HepG2 (cell line): ENCODE measurements around the gene UQCRHL. TPM values are rescaled to one million over a fixed set of nuclear protein-coding genes. Genes with fewer than 3 reads are reported as not detected.

ENCODE experiments used
- AGO2 ChIP-seq: fragments of 200-400 bp; formaldehyde crosslinking; optimal IDR thresholded peaks from 2 replicates; pipeline ENCODE3; 2017; ENCODE audit warnings: mild to moderate bottlenecking, low read depth, low read length, moderate library complexity
- CREM ChIP-seq, 2 experiments: sonication (generic) in 1 of 2; formaldehyde crosslinking in 1 of 2; IDR thresholded peaks; 2 replicates each; pipeline versions ENCODE4 v1.4.0 to v1.6.1; 2016 to 2020; ENCODE audit warnings: antibody characterized with exemption in 1 of 2, mild to moderate bottlenecking in 1 of 2, missing genetic modification reagents in 1 of 2
- MAFG ChIP-seq: sonication (generic); formaldehyde crosslinking; IDR thresholded peaks from 2 replicates; pipeline ENCODE4 v1.5.1; 2020; ENCODE audit warnings: mild to moderate bottlenecking, missing genetic modification reagents
- TAF1 ChIP-seq: sonication (generic); formaldehyde crosslinking; IDR thresholded peaks from 2 replicates; pipeline ENCODE4 v1.4.0; 2020; ENCODE audit warnings: missing genetic modification reagents
- TEAD2 ChIP-seq: sonication (generic); formaldehyde crosslinking; IDR thresholded peaks from 2 replicates; pipeline ENCODE4 v1.9.0; 2021; ENCODE audit warnings: missing genetic modification reagents
- ZBTB42 ChIP-seq: sonication (generic); formaldehyde crosslinking; IDR thresholded peaks from 2 replicates; pipeline ENCODE4 v1.5.0; 2020; ENCODE audit warnings: mild to moderate bottlenecking, missing genetic modification reagents
- ZKSCAN1 ChIP-seq: fragments of 150-350 bp; IDR thresholded peaks from 2 replicates; pipeline ENCODE4 v1.6.1; 2014; ENCODE audit warnings: low read length
- ZMYM2 ChIP-seq: sonication (generic); formaldehyde crosslinking; IDR thresholded peaks from 2 replicates; pipeline ENCODE4 v1.8.0; 2022; ENCODE audit warnings: mild to moderate bottlenecking, missing genetic modification reagents
- ZMYM4 ChIP-seq: sonication (generic); formaldehyde crosslinking; IDR thresholded peaks from 2 replicates; pipeline ENCODE4 v1.8.1; 2023; ENCODE audit warnings: mild to moderate bottlenecking, missing genetic modification reagents
- ZNF207 ChIP-seq: fragments of 450-650 bp; IDR thresholded peaks from 2 replicates; pipeline ENCODE4 v1.6.1; 2016; ENCODE audit warnings: antibody characterized with exemption, borderline replicate concordance
- ZNF501 ChIP-seq: sonication (generic); formaldehyde crosslinking; IDR thresholded peaks from 2 replicates; pipeline ENCODE4 v1.5.1; 2020; ENCODE audit warnings: mild to moderate bottlenecking, moderate library complexity, missing genetic modification reagents
- ZNF724P ChIP-seq: sonication (generic); formaldehyde crosslinking; IDR thresholded peaks from 2 replicates; pipeline ENCODE4 v1.8.0; 2022; ENCODE audit warnings: missing genetic modification reagents, borderline replicate concordance
- polyA plus RNA-seq, 8 experiments: library from polyadenylated mRNA; depleted of rRNA in 3 of 8; stranded (reverse) in 7 of 8; unstranded in 1 of 8; fragments of >200 nt; fragmentation: Illumina TruSeq in 4 of 8; extraction: Trizol in 4 of 8; gene quantifications; 2 replicates each; pipeline versions ENCODE4 v1.2.1 to v1.2.3, GENCODE V29; 2011 to 2016; ENCODE audit warnings: low read depth in 4 of 8, missing spikeins in 1 of 8, mixed read lengths in 1 of 8; ENCODE audit not compliant: insufficient read depth in 1 of 8
- total RNA-seq, 5 experiments: library from RNA; depleted of rRNA; stranded (reverse); fragments of >200 nt; fragmentation: Illumina TruSeq; extraction: Trizol; gene quantifications; 2 replicates each; pipeline ENCODE4 v1.2.3, GENCODE V29; 2016; ENCODE audit warnings: low read depth in 1 of 5
- TF ChIP-seq, protein P1 (sequence below), 2 experiments: sonication (generic) in 1 of 2; formaldehyde crosslinking in 1 of 2; IDR thresholded peaks; 2 replicates each; pipeline versions ENCODE4 v1.6.1 to v1.9.0; 2014 to 2022; ENCODE audit warnings: antibody characterized with exemption in 1 of 2, borderline replicate concordance in 1 of 2, inconsistent platforms in 1 of 2, low read depth in 1 of 2, missing genetic modification reagents in 1 of 2
- TF ChIP-seq, protein P2 (sequence below): sonication (generic); formaldehyde crosslinking; IDR thresholded peaks from 2 replicates; pipeline ENCODE4 v1.4.0; 2020; ENCODE audit warnings: mild to moderate bottlenecking, missing genetic modification reagents
- TF ChIP-seq, protein P3 (sequence below): sonication (generic); formaldehyde crosslinking; IDR thresholded peaks from 2 replicates; pipeline ENCODE4 v1.8.1; 2022; ENCODE audit warnings: mild to moderate bottlenecking, missing genetic modification reagents
- TF ChIP-seq, protein P4 (sequence below): sonication (generic); formaldehyde crosslinking; IDR thresholded peaks from 2 replicates; pipeline ENCODE4 v1.5.0; 2020; ENCODE audit warnings: missing genetic modification reagents, mild to moderate bottlenecking, borderline replicate concordance
- TF ChIP-seq, protein P5 (sequence below): sonication (generic); formaldehyde crosslinking; IDR thresholded peaks from 2 replicates; pipeline ENCODE4 v1.4.0; 2020; ENCODE audit warnings: missing genetic modification reagents

The UQCRHL gene
- total and polyA plus RNA-seq, 2 of the 13 experiments (the other 11 are each of a cell fraction or from before 2014, with no cell fraction given), result 1.8 to 2.3 TPM

DNA sequence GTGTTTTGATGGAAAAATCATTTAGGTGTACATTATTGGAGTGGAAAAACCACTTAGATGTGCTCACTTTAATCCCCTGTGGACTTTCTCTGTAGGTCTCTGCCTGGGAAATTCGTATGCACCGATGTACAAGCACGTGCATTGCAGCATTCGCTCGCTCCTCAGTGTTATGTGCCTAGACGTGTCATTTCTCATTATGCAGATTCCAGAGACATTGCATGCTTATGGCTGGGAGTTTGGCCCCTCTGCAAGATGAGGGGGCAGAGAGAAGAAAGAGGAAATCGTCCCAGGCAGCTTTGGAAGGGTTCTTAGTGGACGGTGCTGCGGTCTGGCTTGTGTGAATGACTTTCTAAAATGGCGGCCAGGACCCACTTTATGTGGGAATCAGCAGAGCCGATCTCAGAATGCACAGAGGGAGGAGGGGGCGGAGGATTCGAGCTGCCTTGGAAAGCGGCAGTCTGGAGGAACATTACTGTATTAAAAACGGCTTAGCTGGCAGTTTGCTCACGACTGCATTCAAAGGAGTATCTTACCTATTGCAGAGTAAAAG, 42.4 kb upstream of the UQCRHL start (continued):
- TF ChIP-seq, protein P1, sequence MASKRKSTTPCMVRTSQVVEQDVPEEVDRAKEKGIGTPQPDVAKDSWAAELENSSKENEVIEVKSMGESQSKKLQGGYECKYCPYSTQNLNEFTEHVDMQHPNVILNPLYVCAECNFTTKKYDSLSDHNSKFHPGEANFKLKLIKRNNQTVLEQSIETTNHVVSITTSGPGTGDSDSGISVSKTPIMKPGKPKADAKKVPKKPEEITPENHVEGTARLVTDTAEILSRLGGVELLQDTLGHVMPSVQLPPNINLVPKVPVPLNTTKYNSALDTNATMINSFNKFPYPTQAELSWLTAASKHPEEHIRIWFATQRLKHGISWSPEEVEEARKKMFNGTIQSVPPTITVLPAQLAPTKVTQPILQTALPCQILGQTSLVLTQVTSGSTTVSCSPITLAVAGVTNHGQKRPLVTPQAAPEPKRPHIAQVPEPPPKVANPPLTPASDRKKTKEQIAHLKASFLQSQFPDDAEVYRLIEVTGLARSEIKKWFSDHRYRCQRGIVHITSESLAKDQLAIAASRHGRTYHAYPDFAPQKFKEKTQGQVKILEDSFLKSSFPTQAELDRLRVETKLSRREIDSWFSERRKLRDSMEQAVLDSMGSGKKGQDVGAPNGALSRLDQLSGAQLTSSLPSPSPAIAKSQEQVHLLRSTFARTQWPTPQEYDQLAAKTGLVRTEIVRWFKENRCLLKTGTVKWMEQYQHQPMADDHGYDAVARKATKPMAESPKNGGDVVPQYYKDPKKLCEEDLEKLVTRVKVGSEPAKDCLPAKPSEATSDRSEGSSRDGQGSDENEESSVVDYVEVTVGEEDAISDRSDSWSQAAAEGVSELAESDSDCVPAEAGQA (IDR thresholded peaks at IDR 0.05; ENCODE audit: low read depth), result peak; percentile 42; the same call in 1 of the 2 replicates
- TF ChIP-seq, protein P1 (CRISPR knock-in tag; IDR thresholded peaks at IDR 0.05; ENCODE audit: borderline replicate concordance), result no peak
- no peak for TF ChIP-seq ZKSCAN1
- no peak for TF ChIP-seq ZMYM2 (CRISPR knock-in tag)
- TF ChIP-seq, protein P2, sequence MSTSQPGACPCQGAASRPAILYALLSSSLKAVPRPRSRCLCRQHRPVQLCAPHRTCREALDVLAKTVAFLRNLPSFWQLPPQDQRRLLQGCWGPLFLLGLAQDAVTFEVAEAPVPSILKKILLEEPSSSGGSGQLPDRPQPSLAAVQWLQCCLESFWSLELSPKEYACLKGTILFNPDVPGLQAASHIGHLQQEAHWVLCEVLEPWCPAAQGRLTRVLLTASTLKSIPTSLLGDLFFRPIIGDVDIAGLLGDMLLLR, result no peak
- 0 out of 2 replicates have a peak, but pooled peaks have one; percentile 30 for TF ChIP-seq TAF1 (CRISPR knock-in tag)
- TF ChIP-seq ZNF724P (CRISPR knock-in tag), result no peak
- no peak for TF ChIP-seq AGO2
- TF ChIP-seq, protein P3, sequence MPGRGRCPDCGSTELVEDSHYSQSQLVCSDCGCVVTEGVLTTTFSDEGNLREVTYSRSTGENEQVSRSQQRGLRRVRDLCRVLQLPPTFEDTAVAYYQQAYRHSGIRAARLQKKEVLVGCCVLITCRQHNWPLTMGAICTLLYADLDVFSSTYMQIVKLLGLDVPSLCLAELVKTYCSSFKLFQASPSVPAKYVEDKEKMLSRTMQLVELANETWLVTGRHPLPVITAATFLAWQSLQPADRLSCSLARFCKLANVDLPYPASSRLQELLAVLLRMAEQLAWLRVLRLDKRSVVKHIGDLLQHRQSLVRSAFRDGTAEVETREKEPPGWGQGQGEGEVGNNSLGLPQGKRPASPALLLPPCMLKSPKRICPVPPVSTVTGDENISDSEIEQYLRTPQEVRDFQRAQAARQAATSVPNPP (CRISPR knock-in tag), result no peak
- TF ChIP-seq ZNF501 (CRISPR knock-in tag), result no peak; the same call in 1 of the 2 replicates
- TF ChIP-seq, protein P4, sequence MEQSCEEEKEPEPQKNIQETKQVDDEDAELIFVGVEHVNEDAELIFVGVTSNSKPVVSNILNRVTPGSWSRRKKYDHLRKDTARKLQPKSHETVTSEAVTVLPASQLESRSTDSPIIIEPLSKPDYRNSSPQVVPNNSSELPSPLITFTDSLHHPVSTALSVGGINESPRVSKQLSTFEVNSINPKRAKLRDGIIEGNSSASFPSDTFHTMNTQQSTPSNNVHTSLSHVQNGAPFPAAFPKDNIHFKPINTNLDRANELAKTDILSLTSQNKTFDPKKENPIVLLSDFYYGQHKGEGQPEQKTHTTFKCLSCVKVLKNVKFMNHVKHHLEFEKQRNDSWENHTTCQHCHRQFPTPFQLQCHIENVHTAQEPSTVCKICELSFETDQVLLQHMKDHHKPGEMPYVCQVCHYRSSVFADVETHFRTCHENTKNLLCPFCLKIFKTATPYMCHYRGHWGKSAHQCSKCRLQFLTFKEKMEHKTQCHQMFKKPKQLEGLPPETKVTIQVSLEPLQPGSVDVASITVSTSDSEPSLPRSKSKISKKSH (CRISPR knock-in tag), result no peak
- TF ChIP-seq TEAD2, result no peak
- no peak for TF ChIP-seq ZNF207
- peak; percentile 48 for TF ChIP-seq ZMYM4 (CRISPR knock-in tag)
- TF ChIP-seq, protein P5, sequence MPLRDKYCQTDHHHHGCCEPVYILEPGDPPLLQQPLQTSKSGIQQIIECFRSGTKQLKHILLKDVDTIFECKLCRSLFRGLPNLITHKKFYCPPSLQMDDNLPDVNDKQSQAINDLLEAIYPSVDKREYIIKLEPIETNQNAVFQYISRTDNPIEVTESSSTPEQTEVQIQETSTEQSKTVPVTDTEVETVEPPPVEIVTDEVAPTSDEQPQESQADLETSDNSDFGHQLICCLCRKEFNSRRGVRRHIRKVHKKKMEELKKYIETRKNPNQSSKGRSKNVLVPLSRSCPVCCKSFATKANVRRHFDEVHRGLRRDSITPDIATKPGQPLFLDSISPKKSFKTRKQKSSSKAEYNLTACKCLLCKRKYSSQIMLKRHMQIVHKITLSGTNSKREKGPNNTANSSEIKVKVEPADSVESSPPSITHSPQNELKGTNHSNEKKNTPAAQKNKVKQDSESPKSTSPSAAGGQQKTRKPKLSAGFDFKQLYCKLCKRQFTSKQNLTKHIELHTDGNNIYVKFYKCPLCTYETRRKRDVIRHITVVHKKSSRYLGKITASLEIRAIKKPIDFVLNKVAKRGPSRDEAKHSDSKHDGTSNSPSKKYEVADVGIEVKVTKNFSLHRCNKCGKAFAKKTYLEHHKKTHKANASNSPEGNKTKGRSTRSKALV (CRISPR knock-in tag), result no peak
- TF ChIP-seq MAFG (CRISPR knock-in tag), result no peak
- TF ChIP-seq ZBTB42, result no peak
- 0 out of 2 replicates have a peak, but pooled peaks have one; percentile 5 for TF ChIP-seq CREM (IDR thresholded peaks at IDR 0.05)
- no peak for TF ChIP-seq CREM (CRISPR knock-in tag; IDR thresholded peaks at IDR 0.05)
